PC-3 (cell line): ENCODE data around the gene ACY1. TPM values are rescaled to one million over a fixed set of nuclear protein-coding genes. Genes with fewer than 3 reads are reported as not detected.

Experiments
- ATAC-seq: fragments of 200-7000 bp; cut with Tn5 transposase; 2 replicates; pipeline ENCODE4 v1.9.1; 2020; ENCODE audit warnings: mild to moderate bottlenecking, moderate library complexity
- BruUV-seq: library from RNA; stranded (reverse); fragments of 400-500 nt; replicated peaks from 2 replicates; lab custom pipeline; 2021; lab: Mats Ljungman, UMichigan
- CTCF ChIA-PET: fragments of 300-600 bp; sonication (Branson Sonifier 250); formaldehyde crosslinking; loops from one replicate; lab custom pipeline; 2022; ENCODE audit warnings: antibody characterized with exemption; lab: Charles Lee
- POLR2A ChIA-PET: fragments of 300-600 bp; sonication (Branson Sonifier 250); formaldehyde crosslinking; loops from one replicate; lab custom pipeline; 2022; ENCODE audit warnings: antibody characterized with exemption; ENCODE audit not compliant: unreplicated experiment; lab: Charles Lee
- DNase-seq: peaks from one replicate; pipeline ENCODE4 v3.0.0-alpha.2; 2015
- H2AFZ ChIP-seq: fragments of 300-600 bp; sonication (generic); 2 replicates; pipeline ENCODE4 v1.6.0; 2016; ENCODE audit warnings: antibody characterized with exemption, low read length
- H3F3A ChIP-seq: fragments of 300-600 bp; sonication (generic); one replicate; pipeline ENCODE4 v1.6.0; 2017; ENCODE audit warnings: antibody characterized with exemption, low read length, control low read depth, mild to moderate bottlenecking; ENCODE audit not compliant: unreplicated experiment
- H3K27ac ChIP-seq: fragments of 300-600 bp; sonication (generic); 2 replicates; pipeline ENCODE4 v1.5.1; 2016; ENCODE audit warnings: mild to moderate bottlenecking, low read length
- H3K27me3 ChIP-seq: fragments of 300-600 bp; sonication (generic); 2 replicates; pipeline ENCODE4 v1.6.1; 2016; ENCODE audit warnings: low read length, mixed read lengths
- H3K36me3 ChIP-seq: fragments of 300-600 bp; sonication (generic); 2 replicates; pipeline ENCODE4 v1.6.1; 2016; ENCODE audit warnings: low read depth, mixed run types, low read length, mixed read lengths
- H3K4me1 ChIP-seq: fragments of 300-600 bp; sonication (generic); 2 replicates; pipeline ENCODE4 v1.5.1; 2016; ENCODE audit warnings: low read length; ENCODE audit not compliant: insufficient read depth
- H3K4me2 ChIP-seq: fragments of 300-600 bp; sonication (generic); 2 replicates; pipeline ENCODE4 v1.6.0; 2016; ENCODE audit warnings: low read length
- H3K4me3 ChIP-seq: fragments of 300-600 bp; sonication (generic); 2 replicates; pipeline ENCODE4 v1.5.1; 2016; ENCODE audit warnings: mild to moderate bottlenecking, low read length, mixed read lengths
- H3K79me2 ChIP-seq: fragments of 300-600 bp; sonication (generic); 2 replicates; pipeline ENCODE4 v1.6.1; 2017; ENCODE audit warnings: low read length, mixed read lengths
- H3K9ac ChIP-seq: fragments of 300-600 bp; sonication (generic); 2 replicates; pipeline ENCODE4 v1.6.0; 2016; ENCODE audit warnings: mild to moderate bottlenecking, low read length
- H3K9me2 ChIP-seq: fragments of 300-600 bp; sonication (generic); replicated peaks from 2 replicates; pipeline ENCODE4 v1.6.1; 2016; ENCODE audit warnings: mixed run types, low read length, mixed read lengths
- H3K9me3 ChIP-seq: fragments of 300-600 bp; sonication (generic); 2 replicates; pipeline ENCODE4 v1.6.1; 2016; ENCODE audit warnings: low read length, mixed read lengths
- H4K20me1 ChIP-seq: fragments of 300-600 bp; sonication (generic); 2 replicates; pipeline ENCODE4 v1.6.1; 2016; ENCODE audit warnings: low read length, mixed read lengths
- CTCF ChIP-seq: fragments of 300-600 bp; sonication (generic); conservative IDR thresholded peaks from 2 replicates; pipeline ENCODE4 v1.5.1; 2017; ENCODE audit warnings: antibody characterized with exemption, low read depth, mild to moderate bottlenecking, low read length
- EZH2 ChIP-seq: fragments of 300-600 bp; sonication (generic); IDR thresholded peaks from one replicate; pipeline ENCODE4 v1.6.1; 2017; ENCODE audit warnings: antibody characterized with exemption, mild to moderate bottlenecking, low read length; ENCODE audit not compliant: unreplicated experiment
- EZH2phosphoT487 ChIP-seq: fragments of 300-600 bp; sonication (generic); IDR thresholded peaks from 2 replicates; pipeline ENCODE4 v1.6.1; 2018; ENCODE audit warnings: mild to moderate bottlenecking, antibody characterized with exemption, low read length, borderline replicate concordance
- intact Hi-C: fragments of 100-400 bp; cut with micrococcal nuclease; formaldehyde crosslinking; loops from 2 replicates; pipeline ENCODE4 v1.9.0; 2023
- total RNA-seq: library from RNA; depleted of rRNA; stranded (reverse); fragments of >200 nt; gene quantifications from 2 replicates; pipeline ENCODE4 v1.2.3, GENCODE V29; 2014

ACY1 gene
- total RNA-seq, 1 experiment from 2014 or later: 71.3 TPM

- CTCF ChIA-PET: no interaction called here
- intact Hi-C loops: no loop called here
- no peak overlapping the region for H3K4me2 ChIP-seq
- ATAC-seq (no peak), DNase-seq (no peak)
- no peaks in the 10 kb centered on the region for H3K36me3 ChIP-seq
- H3K4me1 ChIP-seq: peaks cover 25% of the 10 kb centered on the region
- no TSS peak for BruUV-seq
- TF ChIP-seq EZH2 (no peak), CTCF (no peak), EZH2phosphoT487 (no peak)
- H3K9me2 ChIP-seq: no peaks in the 10 kb centered on the region
- no peaks in the 10 kb centered on the region for H4K20me1 ChIP-seq
- peaks cover 24% of the 10 kb centered on the region for H3K79me2 ChIP-seq
- H3K4me3 ChIP-seq: no peak overlapping the region
- H3K9ac ChIP-seq: no peak overlapping the region
- no peaks in the 10 kb centered on the region for H3K27me3 ChIP-seq
- no peak overlapping the region for H3K27ac ChIP-seq
- no peak overlapping the region for H2AFZ ChIP-seq
- H3K9me3 ChIP-seq: no peaks in the 10 kb centered on the region
- POLR2A ChIA-PET: no interaction called here
- H3F3A ChIP-seq: no peaks in the 10 kb centered on the region
Observed at GRCh38 chr3:51980253-51980652, 3.1 kb upstream of the ACY1 start.

DNA sequence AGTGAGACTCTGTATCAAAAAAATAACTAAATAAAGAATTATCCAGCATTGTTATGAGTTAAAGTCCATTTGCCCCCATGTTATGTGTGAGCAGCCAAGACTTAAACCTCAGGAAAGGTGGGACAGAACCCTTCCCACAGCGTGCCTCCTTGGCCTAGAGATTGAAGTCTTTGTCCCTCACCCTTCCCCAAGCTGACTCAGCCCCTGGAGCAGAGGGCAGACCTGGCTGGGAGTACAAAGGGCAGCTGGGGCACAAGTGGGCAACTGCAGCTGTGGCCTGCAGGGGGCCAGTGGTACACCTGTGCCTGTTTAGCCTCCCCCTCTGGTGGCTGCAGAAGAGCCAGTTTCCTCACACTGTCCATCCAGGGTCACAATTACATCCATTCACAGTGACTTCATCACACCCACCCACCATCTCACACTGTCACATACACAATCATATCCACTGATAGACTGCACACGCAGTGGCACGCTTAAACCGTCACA, 940 bp upstream of the ACY1 start:
- CTCF ChIA-PET: interaction anchor here (0.6 to 1.9 kb wide), 5 partner anchors 9 to 1645 kb away, joined by 3 to 13 read pairs (median 4); partner anchors contain the start of genes ABHD14B and RRP9
- Histone ChIP-seq H3K27me3 (no peaks in the 10 kb centered on the region), H3K9me2 (no peaks in the 10 kb centered on the region), H3K9ac (peak overlapping the region; percentile 89), H2AFZ (peak overlapping the region; percentile 69), H3K9me3 (no peaks in the 10 kb centered on the region), H3K27ac (peak overlapping the region; percentile 79), H3K36me3 (no peaks in the 10 kb centered on the region), H3F3A (no peaks in the 10 kb centered on the region), H3K4me2 (peak overlapping the region; percentile 88), H4K20me1 (no peaks in the 10 kb centered on the region), H3K79me2 (peaks cover 26% of the 10 kb centered on the region), H3K4me3 (peak overlapping the region; percentile 64), H3K4me1 (peaks cover 20% of the 10 kb centered on the region)
- intact Hi-C loops: loop anchor here (2.0 kb wide), 1 partner anchor 40 kb away; the partner anchor contains the start of gene PARP3
- no peak for TF ChIP-seq EZH2
- no peak for TF ChIP-seq EZH2phosphoT487
- TF ChIP-seq CTCF: peak; percentile 79
- ATAC-seq (peak; percentile 59), DNase-seq (peak; percentile 75)
- TSS peak; percentile 74 for BruUV-seq
- POLR2A ChIA-PET: interaction anchor here (0.5 to 1.3 kb wide), 7 partner anchors 9 to 1815 kb away, joined by 3 to 10 read pairs (median 5); partner anchors contain the start of genes ABHD14B, POC1A, RPL29 and RRP9

DNA sequence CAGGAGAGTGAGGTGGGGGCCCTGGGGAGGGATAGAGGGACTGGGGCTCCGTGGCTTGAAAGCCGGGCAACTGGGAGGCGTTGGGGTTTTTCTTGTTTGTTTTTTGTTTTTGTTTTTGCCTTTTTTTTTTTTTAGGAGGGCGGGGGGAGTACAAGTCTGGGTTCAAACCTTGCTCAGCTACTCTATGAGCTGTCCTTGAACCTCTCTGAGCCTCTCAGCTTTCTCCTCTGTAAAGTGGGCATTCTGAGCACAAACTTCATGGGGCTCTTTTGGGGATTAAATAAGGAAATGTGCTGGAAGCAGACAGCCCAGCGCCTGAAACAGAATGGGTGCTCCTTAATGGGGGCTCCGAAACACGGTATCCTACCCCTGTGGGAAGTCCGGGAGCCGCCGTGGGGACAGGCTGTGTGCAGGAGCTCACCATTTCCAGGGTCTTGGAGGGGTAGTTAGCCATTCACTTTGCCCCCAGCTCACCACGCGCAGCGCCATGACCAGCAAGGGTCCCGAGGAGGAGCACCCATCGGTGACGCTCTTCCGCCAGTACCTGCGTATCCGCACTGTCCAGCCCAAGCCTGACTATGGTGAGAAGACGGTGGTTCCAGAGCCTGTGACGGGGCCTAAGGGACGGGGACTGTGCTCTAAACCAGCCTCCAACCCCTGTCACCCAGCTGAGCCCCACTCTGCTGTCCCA, 388 bp downstream of the ACY1 start:
- no peak for ATAC-seq

More for the DNA sequence above, 388 bp downstream of the ACY1 start:
- no peaks in the 10 kb centered on the region for H4K20me1 ChIP-seq
- no peak for DNase-seq
- peak overlapping the region; percentile 88 for H3K4me2 ChIP-seq
- H3K4me1 ChIP-seq: peaks cover 20% of the 10 kb centered on the region
- no peaks in the 10 kb centered on the region for H3F3A ChIP-seq
- no peak for TF ChIP-seq CTCF
- no peak for TF ChIP-seq EZH2phosphoT487
- no peak for TF ChIP-seq EZH2
- peak overlapping the region; percentile 79 for H3K27ac ChIP-seq
- CTCF ChIA-PET: interaction anchor here (0.5 to 1.9 kb wide), 4 partner anchors 10 to 42 kb away, joined by 3 to 13 read pairs (median 7); partner anchors contain the start of genes ABHD14B, PCBP4 and RRP9
- POLR2A ChIA-PET: interaction anchor here (0.7 to 1.3 kb wide), 6 partner anchors 9 to 69 kb away, joined by 3 to 10 read pairs (median 4); partner anchors contain the start of genes ABHD14B, RPL29 and RRP9
- H2AFZ ChIP-seq: peak overlapping the region; percentile 69
- H3K9me2 ChIP-seq: no peaks in the 10 kb centered on the region
- peak overlapping the region; percentile 89 for H3K9ac ChIP-seq
- H3K36me3 ChIP-seq: no peaks in the 10 kb centered on the region
- intact Hi-C loops: loop anchor here (1.0 to 2.0 kb wide), 2 partner anchors 15 to 41 kb away; partner anchors contain the start of gene PARP3
- H3K9me3 ChIP-seq: no peaks in the 10 kb centered on the region
- H3K4me3 ChIP-seq: peak overlapping the region; percentile 64
- H3K79me2 ChIP-seq: peaks cover 26% of the 10 kb centered on the region
- H3K27me3 ChIP-seq: no peaks in the 10 kb centered on the region
- BruUV-seq: TSS peak; percentile 93
